HepG2 (cell line): ENCODE data around the gene XDH. TPM values are rescaled to one million over a fixed set of nuclear protein-coding genes. Genes with fewer than 3 reads are reported as not detected.
A peak's percentile ranks its signal among the peaks of the same experiment; 100 is the strongest.

Source experiments
- ATAC-seq: fragments of 200-7000 bp; cut with Tn5 transposase; 3 replicates; pipeline ENCODE4 v1.9.1; 2020; ENCODE audit warnings: mild to moderate bottlenecking, moderate library complexity
- BruUV-seq: library from RNA; stranded (reverse); fragments of 400-500 nt; replicated peaks from 2 replicates; lab custom pipeline; 2021; lab: Mats Ljungman, UMichigan
- CTCF ChIA-PET: fragments of 300-600 bp; formaldehyde crosslinking; extraction: SDS; loops from one replicate; lab custom pipeline; 2021; ENCODE audit warnings: low total read pairs, inconsistent platforms, low intra/inter-chr PET ratio; lab: Yijun Ruan, JAX
- POLR2A ChIA-PET: fragments of 350-600 bp; sonication (Branson Sonifier 250); formaldehyde crosslinking; loops from one replicate; lab custom pipeline; 2020; ENCODE audit warnings: antibody characterized with exemption, inconsistent platforms; lab: Yijun Ruan, JAX
- DNase-seq: peaks from one replicate; pipeline ENCODE4 v3.0.0-alpha.2; 2015; ENCODE audit warnings: low spot score
- FAIRE-seq: peaks from 3 replicates; lab custom pipeline; 2011; peaks lifted over from hg19 to GRCh38; lab: Jason Lieb, UNC
- H2AFZ ChIP-seq: one replicate; pipeline ENCODE4 v1.6.1; 2011; ENCODE audit warnings: low read length, inconsistent platforms
- H3K27ac ChIP-seq: fragments of 300-600 bp; 3 replicates; pipeline ENCODE4 v1.8.0; 2011; ENCODE audit warnings: mixed run types, mild to moderate bottlenecking, mixed read lengths, low read length, inconsistent platforms; ENCODE audit not compliant: insufficient read depth; ENCODE audit errors: extremely low read length
- H3K27me3 ChIP-seq, 2 experiments: fragments of 200-600 bp in 1 of 2; 2 replicates in 1 of 2; 3 replicates in 1 of 2; pipeline versions ENCODE4 v1.6.0 to v1.8.0; 2011; ENCODE audit warnings: low read length in 2 of 2, mild to moderate bottlenecking in 2 of 2, moderate library complexity in 2 of 2, inconsistent platforms in 1 of 2; ENCODE audit not compliant: insufficient read depth in 2 of 2, control insufficient read depth in 1 of 2
- H3K36me3 ChIP-seq, 2 experiments: fragments of 200-600 bp in 1 of 2; replicated peaks in 1 of 2; 2 replicates in 1 of 2; 3 replicates in 1 of 2; pipeline versions ENCODE4 v1.5.1 to v1.8.0; 2011; ENCODE audit warnings: low read length in 2 of 2, inconsistent platforms in 1 of 2; ENCODE audit not compliant: insufficient read depth in 2 of 2, control insufficient read depth in 1 of 2
- H3K4me1 ChIP-seq: 2 replicates; pipeline ENCODE4 v1.5.1; 2012; ENCODE audit warnings: low read length, inconsistent platforms; ENCODE audit not compliant: insufficient read depth
- H3K4me2 ChIP-seq: 2 replicates; pipeline ENCODE4 v1.6.0; 2011; ENCODE audit warnings: low read depth, low read length, inconsistent platforms
- H3K4me3 ChIP-seq, 3 experiments: fragments of 200-600 bp in 1 of 3; sonication (generic), shearing (Covaris generic) in 1 of 3; replicated peaks in 1 of 3; 2 replicates each; pipeline ENCODE4 v1.5.1; 2011 to 2016; ENCODE audit warnings: low read length in 3 of 3, inconsistent platforms in 2 of 3, low read depth in 2 of 3, mild to moderate bottlenecking in 2 of 3, control low read depth in 1 of 3, mixed read lengths in 1 of 3; ENCODE audit not compliant: insufficient read depth in 1 of 3
- H3K79me2 ChIP-seq: one replicate; pipeline ENCODE4 v1.6.1; 2011; ENCODE audit warnings: low read length, inconsistent platforms; ENCODE audit not compliant: insufficient read depth
- H3K9ac ChIP-seq: 2 replicates; pipeline ENCODE4 v1.6.0; 2011; ENCODE audit warnings: mild to moderate bottlenecking, low read depth, low read length, inconsistent platforms; ENCODE audit not compliant: insufficient read depth
- H3K9me3 ChIP-seq: 2 replicates; pipeline ENCODE4 v1.5.1; 2012; ENCODE audit warnings: mild to moderate bottlenecking, low read length
- H4K20me1 ChIP-seq: 2 replicates; pipeline ENCODE4 v1.6.0; 2011; ENCODE audit warnings: inconsistent platforms, mild to moderate bottlenecking, low read length, moderate library complexity; ENCODE audit not compliant: insufficient read depth
- LCORL ChIP-seq, 2 experiments: fragments of 450-650 bp in 1 of 2; sonication (generic) in 1 of 2; formaldehyde crosslinking in 1 of 2; IDR thresholded peaks; 2 replicates each; pipeline versions ENCODE4 v1.5.0 to v1.6.1; 2017 to 2020; ENCODE audit warnings: antibody characterized with exemption in 1 of 2, missing genetic modification reagents in 1 of 2
- WGBS: methylation state at CpG from one replicate; pipeline ENCODE4 v1.1.6; 2017; ENCODE audit warnings: low lambda C conversion rate; 5-methylcytosine and 5-hydroxymethylcytosine counted together
- in situ Hi-C: cut with HindIII; loops from 2 replicates; pipeline ENCODE4 v1.10.0; 2017; ENCODE audit warnings: low pct_unique_long_range_greater_than_20kb; ENCODE audit not compliant: extremely low pct_ligation_motif_present
- intact Hi-C: fragments of 100-400 bp; cut with micrococcal nuclease; formaldehyde crosslinking; loops from one replicate; pipeline ENCODE4 v1.10.0; 2022; ENCODE audit not compliant: unreplicated experiment
- polyA plus RNA-seq, 8 experiments: library from polyadenylated mRNA; depleted of rRNA in 3 of 8; stranded (reverse) in 7 of 8; unstranded in 1 of 8; fragments of >200 nt; fragmentation: Illumina TruSeq in 4 of 8; extraction: Trizol in 4 of 8; gene quantifications; 2 replicates each; pipeline versions ENCODE4 v1.2.1 to v1.2.3, GENCODE V29; 2011 to 2016; ENCODE audit warnings: low read depth in 4 of 8, missing spikeins in 1 of 8, mixed read lengths in 1 of 8; ENCODE audit not compliant: insufficient read depth in 1 of 8
- total RNA-seq, 5 experiments: library from RNA; depleted of rRNA; stranded (reverse); fragments of >200 nt; fragmentation: Illumina TruSeq; extraction: Trizol; gene quantifications; 2 replicates each; pipeline ENCODE4 v1.2.3, GENCODE V29; 2016; ENCODE audit warnings: low read depth in 1 of 5
- TF ChIP-seq, protein P1 (sequence below): sonication (generic); formaldehyde crosslinking; IDR thresholded peaks from 2 replicates; pipeline ENCODE4 v1.5.0; 2020; ENCODE audit warnings: mild to moderate bottlenecking, missing genetic modification reagents, borderline replicate concordance

XDH gene
- total and polyA plus RNA-seq, 2 of the 13 experiments (the other 11 are each of a cell fraction or from before 2014, with no cell fraction given), result not detected

DNA sequence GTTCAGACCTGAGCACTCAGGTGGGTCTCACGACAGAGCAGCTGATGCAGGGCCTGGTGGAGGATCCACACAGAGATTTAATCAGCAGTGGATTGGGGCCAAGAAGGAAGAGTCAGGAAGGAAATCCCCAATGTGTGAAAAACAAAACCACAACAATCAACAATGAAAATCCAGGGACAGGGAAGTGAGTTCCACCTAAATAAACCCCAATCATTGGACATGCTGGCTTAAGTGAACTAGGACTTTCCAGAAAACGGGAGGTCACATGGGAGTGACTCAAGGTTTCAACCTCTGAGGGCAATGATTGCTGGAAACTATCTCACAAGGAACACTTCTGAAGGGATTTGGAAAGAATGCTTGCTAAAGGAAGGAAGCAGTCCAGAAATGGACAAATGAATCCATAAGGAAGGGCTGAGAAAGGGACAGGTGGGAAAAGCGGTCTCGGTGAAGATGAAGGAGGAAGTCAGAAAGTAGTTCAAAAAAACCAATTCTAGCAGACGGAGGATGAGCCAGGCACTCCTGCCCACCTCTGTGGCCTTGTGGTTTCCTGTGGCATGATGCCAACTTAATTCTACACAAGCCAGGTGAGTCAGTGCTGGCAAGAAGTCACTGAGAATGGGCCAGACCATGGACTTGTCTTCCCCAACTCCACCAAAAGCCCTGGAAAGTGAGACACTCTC is 15.4 kb upstream of the XDH start:
- TF ChIP-seq LCORL (IDR thresholded peaks at IDR 0.05) (peak; percentile 28; the same call in 1 of the 2 replicates), LCORL (CRISPR knock-in tag; IDR thresholded peaks at IDR 0.05) (no peak)
- TF ChIP-seq, protein P1, sequence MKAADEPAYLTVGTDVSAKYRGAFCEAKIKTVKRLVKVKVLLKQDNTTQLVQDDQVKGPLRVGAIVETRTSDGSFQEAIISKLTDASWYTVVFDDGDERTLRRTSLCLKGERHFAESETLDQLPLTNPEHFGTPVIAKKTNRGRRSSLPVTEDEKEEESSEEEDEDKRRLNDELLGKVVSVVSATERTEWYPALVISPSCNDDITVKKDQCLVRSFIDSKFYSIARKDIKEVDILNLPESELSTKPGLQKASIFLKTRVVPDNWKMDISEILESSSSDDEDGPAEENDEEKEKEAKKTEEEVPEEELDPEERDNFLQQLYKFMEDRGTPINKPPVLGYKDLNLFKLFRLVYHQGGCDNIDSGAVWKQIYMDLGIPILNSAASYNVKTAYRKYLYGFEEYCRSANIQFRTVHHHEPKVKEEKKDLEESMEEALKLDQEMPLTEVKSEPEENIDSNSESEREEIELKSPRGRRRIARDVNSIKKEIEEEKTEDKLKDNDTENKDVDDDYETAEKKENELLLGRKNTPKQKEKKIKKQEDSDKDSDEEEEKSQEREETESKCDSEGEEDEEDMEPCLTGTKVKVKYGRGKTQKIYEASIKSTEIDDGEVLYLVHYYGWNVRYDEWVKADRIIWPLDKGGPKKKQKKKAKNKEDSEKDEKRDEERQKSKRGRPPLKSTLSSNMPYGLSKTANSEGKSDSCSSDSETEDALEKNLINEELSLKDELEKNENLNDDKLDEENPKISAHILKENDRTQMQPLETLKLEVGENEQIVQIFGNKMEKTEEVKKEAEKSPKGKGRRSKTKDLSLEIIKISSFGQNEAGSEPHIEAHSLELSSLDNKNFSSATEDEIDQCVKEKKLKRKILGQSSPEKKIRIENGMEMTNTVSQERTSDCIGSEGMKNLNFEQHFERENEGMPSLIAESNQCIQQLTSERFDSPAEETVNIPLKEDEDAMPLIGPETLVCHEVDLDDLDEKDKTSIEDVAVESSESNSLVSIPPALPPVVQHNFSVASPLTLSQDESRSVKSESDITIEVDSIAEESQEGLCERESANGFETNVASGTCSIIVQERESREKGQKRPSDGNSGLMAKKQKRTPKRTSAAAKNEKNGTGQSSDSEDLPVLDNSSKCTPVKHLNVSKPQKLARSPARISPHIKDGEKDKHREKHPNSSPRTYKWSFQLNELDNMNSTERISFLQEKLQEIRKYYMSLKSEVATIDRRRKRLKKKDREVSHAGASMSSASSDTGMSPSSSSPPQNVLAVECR (CRISPR knock-in tag), result no peak
- TF ChIP-seq, all 625 proteins: peak for 1
- POLR2A ChIA-PET, result no interaction called here
- Histone ChIP-seq H3K4me2 (no peak overlapping the region), H3K79me2 (no peaks in the 10 kb centered on the region), H3K4me1 (no peaks in the 10 kb centered on the region), H3K4me3 (no peak overlapping the region), H3K9me3 (no peaks in the 10 kb centered on the region), H3K9ac (no peak overlapping the region), H3K27me3 (peaks cover 0 to 9% of the 10 kb centered on the region in 2 experiments; a peak in 1 of 5 replicates), H4K20me1 (no peaks in the 10 kb centered on the region), H3K36me3 (no peaks in the 10 kb centered on the region), H3K27ac (no peak overlapping the region), H2AFZ (no peak overlapping the region)
- in situ Hi-C loops (no loop called here), intact Hi-C loops (no loop called here)
- 40% methylated on average over 5 of the region's 5 CpGs for WGBS
- CTCF ChIA-PET, result no interaction called here
- DNase-seq, result no peak
- ATAC-seq, result no peak
- no peak for FAIRE-seq
- BruUV-seq, result no TSS peak
